Astrocyte (in vitro differentiated cells and primary cell): ENCODE data around the gene SLC29A3. TPM values are rescaled to one million over a fixed set of nuclear protein-coding genes. Genes with fewer than 3 reads are reported as not detected.

ENCODE experiments used
- DNase-seq: peaks from one replicate; pipeline ENCODE4 v3.0.0-alpha.2; 2010; ENCODE audit warnings: low read depth
- FAIRE-seq: peaks from 2 replicates; lab custom pipeline; 2011; peaks lifted over from hg19 to GRCh38; lab: Jason Lieb, UNC
- H2AFZ ChIP-seq: 2 replicates; pipeline ENCODE4 v1.6.0; 2012; ENCODE audit warnings: low read depth, low read length, inconsistent platforms
- H3K27ac ChIP-seq: 2 replicates; pipeline ENCODE4 v1.5.1; 2011; ENCODE audit warnings: low read depth, low read length, inconsistent platforms
- H3K27me3 ChIP-seq: 2 replicates; pipeline ENCODE4 v1.6.0; 2011; ENCODE audit warnings: low read length, inconsistent platforms; ENCODE audit not compliant: insufficient read depth
- H3K36me3 ChIP-seq: 2 replicates; pipeline ENCODE4 v1.5.1; 2011; ENCODE audit warnings: low read length, inconsistent platforms; ENCODE audit not compliant: insufficient read depth
- H3K4me1 ChIP-seq: 2 replicates; pipeline ENCODE4 v1.5.1; 2011; ENCODE audit warnings: low read length, inconsistent platforms; ENCODE audit not compliant: insufficient read depth
- H3K4me2 ChIP-seq: 2 replicates; pipeline ENCODE4 v1.6.0; 2012; ENCODE audit warnings: low read length, inconsistent platforms
- H3K4me3 ChIP-seq: 2 replicates; pipeline ENCODE4 v1.5.1; 2011; ENCODE audit warnings: low read depth, mild to moderate bottlenecking, low read length, inconsistent platforms; ENCODE audit not compliant: insufficient read depth
- H3K79me2 ChIP-seq: 2 replicates; pipeline ENCODE4 v1.6.0; 2012; ENCODE audit warnings: mild to moderate bottlenecking, low read length, inconsistent platforms; ENCODE audit not compliant: insufficient read depth
- H3K9ac ChIP-seq: 2 replicates; pipeline ENCODE4 v1.6.0; 2012; ENCODE audit warnings: mild to moderate bottlenecking, low read length, inconsistent platforms
- H3K9me3 ChIP-seq: 2 replicates; pipeline ENCODE4 v1.5.1; 2012; ENCODE audit warnings: low read depth, mild to moderate bottlenecking, low read length, inconsistent platforms; ENCODE audit not compliant: insufficient read depth
- H4K20me1 ChIP-seq: 2 replicates; pipeline ENCODE4 v1.6.0; 2012; ENCODE audit warnings: low read length, inconsistent platforms; ENCODE audit not compliant: insufficient read depth
- H3K27ac Mint-ChIP-seq: one replicate; pipeline ENCODE4 v1.8.0; 2021; ENCODE audit warnings: mild to moderate bottlenecking, mixed read lengths; ENCODE audit not compliant: unreplicated experiment
- H3K27me3 Mint-ChIP-seq: one replicate; pipeline ENCODE4 v1.8.0; 2021; ENCODE audit warnings: low read depth, mixed read lengths; ENCODE audit not compliant: unreplicated experiment
- H3K36me3 Mint-ChIP-seq: one replicate; pipeline ENCODE4 v1.8.0; 2021; ENCODE audit warnings: low read depth, mixed read lengths; ENCODE audit not compliant: unreplicated experiment
- H3K4me1 Mint-ChIP-seq: one replicate; pipeline ENCODE4 v1.8.0; 2021; ENCODE audit warnings: low read depth, mixed read lengths; ENCODE audit not compliant: unreplicated experiment
- H3K4me3 Mint-ChIP-seq: one replicate; pipeline ENCODE4 v1.8.0; 2021; ENCODE audit warnings: mild to moderate bottlenecking, moderate library complexity, mixed read lengths; ENCODE audit not compliant: unreplicated experiment
- H3K9me3 Mint-ChIP-seq: one replicate; pipeline ENCODE4 v1.8.0; 2021; ENCODE audit warnings: mild to moderate bottlenecking, mixed read lengths; ENCODE audit not compliant: unreplicated experiment
- EZH2 ChIP-seq: IDR thresholded peaks from 2 replicates; pipeline ENCODE4 v1.6.1; 2012; ENCODE audit warnings: mild to moderate bottlenecking, low read length, inconsistent platforms; ENCODE audit not compliant: insufficient read depth
- total RNA-seq: library from RNA; stranded (reverse); gene quantifications from 2 replicates; pipeline ENCODE4 v1.2.1, GENCODE V29; 2021
- TF ChIP-seq, protein P1 (sequence below): IDR thresholded peaks from 2 replicates; pipeline ENCODE4 v1.5.1; 2011; ENCODE audit warnings: low read depth, mild to moderate bottlenecking, inconsistent platforms, low read length, moderate library complexity; ENCODE audit not compliant: insufficient read depth

SLC29A3 gene
- total RNA-seq, 1 donor from 2014 or later = 3.4 TPM

DNA sequence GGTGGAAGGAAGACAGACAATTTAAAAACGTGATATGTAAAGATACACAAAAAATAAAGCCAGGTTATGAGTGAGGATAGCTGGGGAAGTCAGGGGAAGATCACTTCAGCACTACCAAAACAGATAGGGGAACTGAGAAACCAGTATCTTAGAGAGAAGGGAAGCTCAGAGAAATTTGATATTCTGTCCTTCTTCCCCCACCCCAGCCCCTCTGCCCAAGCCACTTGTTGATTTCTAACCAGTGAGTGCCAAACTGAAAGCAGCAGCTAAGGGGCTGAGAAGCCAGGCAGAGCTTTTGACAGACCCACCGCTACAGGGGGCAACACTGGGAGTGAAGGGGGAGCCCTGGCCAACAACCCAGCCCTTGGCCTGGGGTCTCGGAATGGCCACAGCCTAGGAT, 9.1 kb upstream of the SLC29A3 start:
- no peak for FAIRE-seq
- H3K27ac Mint-ChIP-seq = no peak overlapping the region
- no peak overlapping the region for H2AFZ ChIP-seq

DNA sequence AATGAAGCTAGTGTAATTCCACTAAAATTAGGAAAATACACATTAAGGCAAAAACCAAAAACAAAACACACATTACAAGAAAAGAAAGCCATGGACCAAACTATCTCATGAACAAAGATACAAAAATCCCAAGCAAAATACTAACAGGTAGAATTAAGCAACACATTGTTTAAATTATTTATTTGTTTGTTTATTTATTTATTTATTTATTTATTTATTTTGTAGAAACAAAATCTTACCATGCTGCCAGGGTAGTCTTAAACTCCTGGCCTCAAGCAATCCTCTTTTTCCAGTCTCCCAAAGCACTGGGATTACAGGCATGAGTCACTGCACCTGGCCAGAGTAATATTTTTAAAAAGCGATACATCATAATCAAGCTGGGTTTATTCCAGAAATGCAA, 6.8 kb upstream of the SLC29A3 start:
- no peak for DNase-seq
- H3K9me3 Mint-ChIP-seq = no peaks in the 10 kb centered on the region
- no peak overlapping the region for H3K4me3 ChIP-seq

More for the DNA sequence above, 9.1 kb upstream of the SLC29A3 start:
- no peak for DNase-seq
- H3K36me3 ChIP-seq = no peaks in the 10 kb centered on the region
- Mint-ChIP-seq H3K27me3 (peaks cover 42% of the 10 kb centered on the region), H3K4me1 (peaks cover 3% of the 10 kb centered on the region), H3K4me3 (no peak overlapping the region), H3K9me3 (no peaks in the 10 kb centered on the region), H3K36me3 (peaks cover 3% of the 10 kb centered on the region)
- no peaks in the 10 kb centered on the region for H4K20me1 ChIP-seq
- TF ChIP-seq, protein P1, sequence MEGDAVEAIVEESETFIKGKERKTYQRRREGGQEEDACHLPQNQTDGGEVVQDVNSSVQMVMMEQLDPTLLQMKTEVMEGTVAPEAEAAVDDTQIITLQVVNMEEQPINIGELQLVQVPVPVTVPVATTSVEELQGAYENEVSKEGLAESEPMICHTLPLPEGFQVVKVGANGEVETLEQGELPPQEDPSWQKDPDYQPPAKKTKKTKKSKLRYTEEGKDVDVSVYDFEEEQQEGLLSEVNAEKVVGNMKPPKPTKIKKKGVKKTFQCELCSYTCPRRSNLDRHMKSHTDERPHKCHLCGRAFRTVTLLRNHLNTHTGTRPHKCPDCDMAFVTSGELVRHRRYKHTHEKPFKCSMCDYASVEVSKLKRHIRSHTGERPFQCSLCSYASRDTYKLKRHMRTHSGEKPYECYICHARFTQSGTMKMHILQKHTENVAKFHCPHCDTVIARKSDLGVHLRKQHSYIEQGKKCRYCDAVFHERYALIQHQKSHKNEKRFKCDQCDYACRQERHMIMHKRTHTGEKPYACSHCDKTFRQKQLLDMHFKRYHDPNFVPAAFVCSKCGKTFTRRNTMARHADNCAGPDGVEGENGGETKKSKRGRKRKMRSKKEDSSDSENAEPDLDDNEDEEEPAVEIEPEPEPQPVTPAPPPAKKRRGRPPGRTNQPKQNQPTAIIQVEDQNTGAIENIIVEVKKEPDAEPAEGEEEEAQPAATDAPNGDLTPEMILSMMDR = no peak
- TF ChIP-seq EZH2 = no peak
- no peak overlapping the region for H3K27ac ChIP-seq
- H3K4me2 ChIP-seq = no peak overlapping the region
- H3K9ac ChIP-seq = no peak overlapping the region
- H3K4me1 ChIP-seq = peaks cover 7% of the 10 kb centered on the region
- no peak overlapping the region for H3K4me3 ChIP-seq
- no peaks in the 10 kb centered on the region for H3K79me2 ChIP-seq
- peaks cover 12% of the 10 kb centered on the region for H3K27me3 ChIP-seq
- H3K9me3 ChIP-seq = no peaks in the 10 kb centered on the region

More for the DNA sequence above, 6.8 kb upstream of the SLC29A3 start:
- H4K20me1 ChIP-seq = no peaks in the 10 kb centered on the region
- H2AFZ ChIP-seq = no peak overlapping the region
- peaks cover 7% of the 10 kb centered on the region for H3K4me1 ChIP-seq
- TF ChIP-seq, protein P1 = no peak
- TF ChIP-seq EZH2 = no peak
- FAIRE-seq = no peak
- Mint-ChIP-seq H3K4me1 (peaks cover 6% of the 10 kb centered on the region), H3K27me3 (peaks cover 47% of the 10 kb centered on the region), H3K36me3 (peaks cover 3% of the 10 kb centered on the region), H3K27ac (no peak overlapping the region), H3K4me3 (no peak overlapping the region)
- H3K36me3 ChIP-seq = no peaks in the 10 kb centered on the region
- H3K27me3 ChIP-seq = peaks cover 12% of the 10 kb centered on the region
- H3K9me3 ChIP-seq = no peaks in the 10 kb centered on the region
- H3K79me2 ChIP-seq = no peaks in the 10 kb centered on the region
- no peak overlapping the region for H3K9ac ChIP-seq
- H3K27ac ChIP-seq = no peak overlapping the region
- no peak overlapping the region for H3K4me2 ChIP-seq
